IMR-90 (cell line): ENCODE data around the gene ZNF236.

Source experiments
- POLR2A ChIP-seq: IDR thresholded peaks from 2 replicates; pipeline ENCODE4 v1.6.1; 2012; ENCODE audit warnings: mild to moderate bottlenecking, low read depth, low read length
- TF ChIP-seq, protein P1 (sequence below): conservative IDR thresholded peaks from 2 replicates; pipeline ENCODE4 v1.5.1; 2012; ENCODE audit warnings: mild to moderate bottlenecking, low read depth, low read length, improper control_type of control experiment

DNA sequence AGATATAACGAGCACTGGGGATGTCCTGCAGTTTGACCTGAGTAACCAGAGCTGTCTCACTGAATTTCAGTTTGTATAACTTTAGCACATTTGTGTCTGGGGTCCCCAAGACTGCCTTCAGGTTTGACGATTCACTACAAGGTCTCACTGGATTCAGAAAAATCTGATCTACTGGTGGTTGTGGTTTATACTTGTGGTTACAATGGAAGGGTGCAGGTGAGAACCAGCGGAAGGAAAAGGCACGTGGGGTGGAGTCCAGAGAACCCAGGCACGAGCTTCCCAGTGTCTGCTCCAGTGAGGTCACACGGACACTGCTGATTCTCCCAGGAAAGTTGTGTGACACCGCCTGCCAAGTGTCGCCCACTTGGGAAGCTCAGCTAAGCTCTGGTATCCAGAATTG, 126.0 kb downstream of the ZNF236 start:
- TF ChIP-seq, protein P1, sequence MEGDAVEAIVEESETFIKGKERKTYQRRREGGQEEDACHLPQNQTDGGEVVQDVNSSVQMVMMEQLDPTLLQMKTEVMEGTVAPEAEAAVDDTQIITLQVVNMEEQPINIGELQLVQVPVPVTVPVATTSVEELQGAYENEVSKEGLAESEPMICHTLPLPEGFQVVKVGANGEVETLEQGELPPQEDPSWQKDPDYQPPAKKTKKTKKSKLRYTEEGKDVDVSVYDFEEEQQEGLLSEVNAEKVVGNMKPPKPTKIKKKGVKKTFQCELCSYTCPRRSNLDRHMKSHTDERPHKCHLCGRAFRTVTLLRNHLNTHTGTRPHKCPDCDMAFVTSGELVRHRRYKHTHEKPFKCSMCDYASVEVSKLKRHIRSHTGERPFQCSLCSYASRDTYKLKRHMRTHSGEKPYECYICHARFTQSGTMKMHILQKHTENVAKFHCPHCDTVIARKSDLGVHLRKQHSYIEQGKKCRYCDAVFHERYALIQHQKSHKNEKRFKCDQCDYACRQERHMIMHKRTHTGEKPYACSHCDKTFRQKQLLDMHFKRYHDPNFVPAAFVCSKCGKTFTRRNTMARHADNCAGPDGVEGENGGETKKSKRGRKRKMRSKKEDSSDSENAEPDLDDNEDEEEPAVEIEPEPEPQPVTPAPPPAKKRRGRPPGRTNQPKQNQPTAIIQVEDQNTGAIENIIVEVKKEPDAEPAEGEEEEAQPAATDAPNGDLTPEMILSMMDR, result no peak
- TF ChIP-seq POLR2A, result no peak
